K562 (cell line): ENCODE measurements around the gene GNAQ. TPM values are rescaled to one million over a fixed set of nuclear protein-coding genes. Genes with fewer than 3 reads are reported as not detected.

Experiments used
- ATF7 ChIP-seq: fragments of 450-650 bp; IDR thresholded peaks from 2 replicates; pipeline ENCODE4 v1.7.1; 2014; ENCODE audit warnings: mild to moderate bottlenecking, moderate library complexity
- BCOR ChIP-seq: fragments of 450-650 bp; IDR thresholded peaks from 2 replicates; pipeline ENCODE4 v1.6.1; 2016
- C11orf30 ChIP-seq: fragments of 450-650 bp; IDR thresholded peaks from 2 replicates; pipeline ENCODE4 v1.6.1; 2016; ENCODE audit warnings: low read depth, mild to moderate bottlenecking
- CBX8 ChIP-seq: fragments of 200-600 bp; sonication (generic); IDR thresholded peaks from 2 replicates; pipeline ENCODE4 v1.6.1; 2012; ENCODE audit warnings: borderline replicate concordance, mixed run types, low read depth, mild to moderate bottlenecking, moderate library complexity, mixed read lengths, low read length, control low read depth, inconsistent platforms; ENCODE audit not compliant: poor library complexity, severe bottlenecking; ENCODE audit errors: extremely low read depth
- CHD1 ChIP-seq: fragments of 200-600 bp; sonication (generic); IDR thresholded peaks from one replicate; pipeline ENCODE4 v1.6.1; 2012; ENCODE audit warnings: mild to moderate bottlenecking, moderate library complexity, low read length, inconsistent platforms
- DACH1 ChIP-seq: fragments of 450-650 bp; IDR thresholded peaks from 2 replicates; pipeline ENCODE4 v1.6.1; 2018; ENCODE audit not compliant: partially characterized antibody
- TCF7 ChIP-seq: sonication (generic); IDR thresholded peaks from 2 replicates; pipeline ENCODE4 v1.6.1; 2016; ENCODE audit warnings: antibody characterized with exemption, borderline replicate concordance
- ZBTB40 ChIP-seq, 2 experiments: fragments of 450-650 bp in 1 of 2; sonication (generic) in 1 of 2; formaldehyde crosslinking in 1 of 2; IDR thresholded peaks; 2 replicates each; pipeline versions ENCODE4 v1.7.1 to v1.9.0; 2016 to 2022; ENCODE audit warnings: inconsistent platforms in 1 of 2, mild to moderate bottlenecking in 1 of 2, missing genetic modification reagents in 1 of 2
- ZNF431 ChIP-seq: sonication (generic); formaldehyde crosslinking; IDR thresholded peaks from 2 replicates; pipeline ENCODE4 v1.8.0; 2022; ENCODE audit warnings: mild to moderate bottlenecking, missing genetic modification reagents
- polyA plus RNA-seq, 8 experiments: library from polyadenylated mRNA; depleted of rRNA in 4 of 8; stranded (reverse) in 5 of 8; unstranded in 3 of 8; fragments of >200 nt; fragmentation: Nextera tagmentation in 2 of 8; fragmentation: Illumina TruSeq in 1 of 8; extraction: Ambion mirVana in 2 of 8; extraction: Trizol in 1 of 8; gene quantifications; 2 replicates each; pipeline versions ENCODE4 v1.2.1 to v1.2.3, GENCODE V29; 2011 to 2014; ENCODE audit warnings: inconsistent platforms in 1 of 8, missing spikeins in 1 of 8
- total RNA-seq, 7 experiments: library from RNA; depleted of rRNA in 6 of 7; stranded (reverse); fragments of >200 nt in 6 of 7; fragmentation: Illumina TruSeq in 2 of 7; extraction: Trizol in 2 of 7; gene quantifications; 2 replicates each; pipeline versions ENCODE4 v1.2.1 to v1.2.3, GENCODE V29; 2011 to 2021; ENCODE audit warnings: low replicate concordance in 1 of 7

The GNAQ gene
- total and polyA plus RNA-seq, 9 of the 15 experiments (the other 6 are each of a cell fraction or from before 2014, with no cell fraction given), result 4.8 to 27.9 (median 17.5) TPM

- peak; percentile 59; the same call in 1 of the 2 replicates for TF ChIP-seq ZBTB40 (IDR thresholded peaks at IDR 0.05)
- no peak for TF ChIP-seq ZBTB40 (CRISPR knock-in tag; IDR thresholded peaks at IDR 0.05)
- TF ChIP-seq BCOR, result no peak
- no peak for TF ChIP-seq DACH1
- TF ChIP-seq CBX8, result no peak
- no peak for TF ChIP-seq CHD1
- TF ChIP-seq ZNF431, result no peak
- TF ChIP-seq C11orf30, result no peak
- TF ChIP-seq TCF7, result no peak
- no peak for TF ChIP-seq ATF7
These were observed 1.3 kb upstream of the GNAQ start (continued) for GRCh38 chr9:78032730-78033457.
